BJ (cell line): ENCODE results near the gene TAF1B. TPM values are rescaled to one million over a fixed set of nuclear protein-coding genes. Genes with fewer than 3 reads are reported as not detected.

ENCODE experiments used
- CTCF ChIA-PET: fragments of 350-600 bp; formaldehyde crosslinking; extraction: SDS; loops from one replicate; lab custom pipeline; 2021; ENCODE audit warnings: antibody characterized with exemption, inconsistent platforms; lab: Yijun Ruan, JAX
- POLR2A ChIA-PET: fragments of 300-600 bp; sonication (Branson Sonifier 250); formaldehyde crosslinking; extraction: SDS; loops from one replicate; lab custom pipeline; 2021; ENCODE audit warnings: antibody characterized with exemption; lab: Charles Lee
- DNase-seq: peaks from one replicate; pipeline ENCODE4 v3.0.0-alpha.2; 2011; ENCODE audit warnings: low read depth
- H3K27me3 ChIP-seq: 2 replicates; pipeline ENCODE4 v1.6.0; 2011; ENCODE audit warnings: low read length; ENCODE audit not compliant: control insufficient read depth, insufficient read depth
- H3K36me3 ChIP-seq: 2 replicates; pipeline ENCODE4 v1.5.1; 2011; ENCODE audit warnings: low read length; ENCODE audit not compliant: control insufficient read depth, insufficient read depth
- H3K4me3 ChIP-seq: 2 replicates; pipeline ENCODE4 v1.5.1; 2011; ENCODE audit warnings: low read depth, mild to moderate bottlenecking, control low read depth, low read length
- polyA plus RNA-seq: library from polyadenylated mRNA; depleted of rRNA; stranded (reverse); fragments of >200 nt; gene quantifications from 2 replicates; pipeline ENCODE4 v1.2.3, GENCODE V29; 2011
- TF ChIP-seq, protein P1 (sequence below): IDR thresholded peaks from 2 replicates; pipeline ENCODE4 v1.5.1; 2011; ENCODE audit warnings: low read depth, mild to moderate bottlenecking, control low read depth, inconsistent platforms, low read length, moderate library complexity; ENCODE audit not compliant: insufficient read depth

TAF1B gene
- polyA plus RNA-seq, 1 experiment: 7.6 TPM

DNA sequence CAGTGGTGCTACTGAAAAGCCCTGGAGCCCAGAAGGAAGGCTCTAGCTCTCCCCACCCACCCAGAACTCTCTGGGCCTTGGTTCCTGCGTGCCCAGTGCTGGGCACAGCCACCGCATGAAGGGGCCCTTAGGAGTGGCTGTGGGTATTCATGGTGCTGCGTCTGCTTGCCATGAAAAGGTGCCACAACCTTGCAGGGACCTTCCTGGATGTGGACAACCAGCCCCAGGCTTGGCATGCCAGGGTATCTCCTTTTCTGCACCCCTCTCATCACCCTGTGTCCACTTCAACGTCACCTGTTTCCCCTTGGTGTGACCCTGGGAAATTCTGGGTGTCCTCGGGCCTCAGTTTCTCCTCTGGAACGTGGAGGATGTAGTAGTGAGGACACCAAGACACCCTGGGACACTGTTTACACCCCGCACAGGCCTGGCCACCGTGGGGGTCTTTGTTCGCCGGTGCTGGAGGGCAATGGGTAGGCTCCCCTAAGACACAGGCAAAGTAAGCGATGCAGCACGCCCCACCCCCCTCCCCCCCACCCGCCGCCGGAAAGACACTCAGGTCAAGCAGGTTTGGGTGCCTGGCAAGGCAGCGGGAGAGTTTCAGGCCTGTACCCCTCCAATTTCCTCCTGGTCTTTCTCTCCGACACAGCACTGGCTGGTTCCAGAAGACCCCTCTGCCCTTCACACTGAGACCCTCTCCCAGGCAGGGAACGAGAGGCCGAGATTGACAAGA, 34.8 kb upstream of the TAF1B start:
- no peak overlapping the region for H3K4me3 ChIP-seq
- CTCF ChIA-PET: interaction anchor here (1.5 kb wide), 1 partner anchor 9 kb away, joined by 3 read pairs; no protein-coding TSS in a partner anchor
- no peaks in the 10 kb centered on the region for H3K36me3 ChIP-seq
- POLR2A ChIA-PET: no interaction called here
- H3K27me3 ChIP-seq: no peaks in the 10 kb centered on the region; the same call in 1 of the 2 replicates
- DNase-seq: no peak
- TF ChIP-seq, protein P1, sequence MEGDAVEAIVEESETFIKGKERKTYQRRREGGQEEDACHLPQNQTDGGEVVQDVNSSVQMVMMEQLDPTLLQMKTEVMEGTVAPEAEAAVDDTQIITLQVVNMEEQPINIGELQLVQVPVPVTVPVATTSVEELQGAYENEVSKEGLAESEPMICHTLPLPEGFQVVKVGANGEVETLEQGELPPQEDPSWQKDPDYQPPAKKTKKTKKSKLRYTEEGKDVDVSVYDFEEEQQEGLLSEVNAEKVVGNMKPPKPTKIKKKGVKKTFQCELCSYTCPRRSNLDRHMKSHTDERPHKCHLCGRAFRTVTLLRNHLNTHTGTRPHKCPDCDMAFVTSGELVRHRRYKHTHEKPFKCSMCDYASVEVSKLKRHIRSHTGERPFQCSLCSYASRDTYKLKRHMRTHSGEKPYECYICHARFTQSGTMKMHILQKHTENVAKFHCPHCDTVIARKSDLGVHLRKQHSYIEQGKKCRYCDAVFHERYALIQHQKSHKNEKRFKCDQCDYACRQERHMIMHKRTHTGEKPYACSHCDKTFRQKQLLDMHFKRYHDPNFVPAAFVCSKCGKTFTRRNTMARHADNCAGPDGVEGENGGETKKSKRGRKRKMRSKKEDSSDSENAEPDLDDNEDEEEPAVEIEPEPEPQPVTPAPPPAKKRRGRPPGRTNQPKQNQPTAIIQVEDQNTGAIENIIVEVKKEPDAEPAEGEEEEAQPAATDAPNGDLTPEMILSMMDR: no peak

DNA sequence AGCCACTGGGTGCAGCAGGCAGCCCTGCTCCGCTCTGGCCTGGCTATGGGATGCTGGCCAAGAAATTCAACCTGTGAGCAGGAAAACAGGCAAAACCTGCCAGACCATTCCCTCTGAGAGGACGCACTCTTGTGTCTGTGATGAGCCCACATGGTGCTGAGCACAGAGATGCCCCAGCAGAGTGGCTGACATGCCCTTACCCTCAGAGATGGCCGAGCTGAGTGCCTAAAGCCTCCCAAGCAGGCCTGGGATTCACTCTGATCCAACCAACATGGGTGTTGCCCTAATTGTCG, 34.3 kb upstream of the TAF1B start:
- DNase-seq: no peak
- CTCF ChIA-PET: no interaction called here
- TF ChIP-seq, protein P1: no peak
- H3K27me3 ChIP-seq: no peaks in the 10 kb centered on the region; the same call in 1 of the 2 replicates
- POLR2A ChIA-PET: no interaction called here
- H3K4me3 ChIP-seq: no peak overlapping the region
- no peaks in the 10 kb centered on the region for H3K36me3 ChIP-seq

DNA sequence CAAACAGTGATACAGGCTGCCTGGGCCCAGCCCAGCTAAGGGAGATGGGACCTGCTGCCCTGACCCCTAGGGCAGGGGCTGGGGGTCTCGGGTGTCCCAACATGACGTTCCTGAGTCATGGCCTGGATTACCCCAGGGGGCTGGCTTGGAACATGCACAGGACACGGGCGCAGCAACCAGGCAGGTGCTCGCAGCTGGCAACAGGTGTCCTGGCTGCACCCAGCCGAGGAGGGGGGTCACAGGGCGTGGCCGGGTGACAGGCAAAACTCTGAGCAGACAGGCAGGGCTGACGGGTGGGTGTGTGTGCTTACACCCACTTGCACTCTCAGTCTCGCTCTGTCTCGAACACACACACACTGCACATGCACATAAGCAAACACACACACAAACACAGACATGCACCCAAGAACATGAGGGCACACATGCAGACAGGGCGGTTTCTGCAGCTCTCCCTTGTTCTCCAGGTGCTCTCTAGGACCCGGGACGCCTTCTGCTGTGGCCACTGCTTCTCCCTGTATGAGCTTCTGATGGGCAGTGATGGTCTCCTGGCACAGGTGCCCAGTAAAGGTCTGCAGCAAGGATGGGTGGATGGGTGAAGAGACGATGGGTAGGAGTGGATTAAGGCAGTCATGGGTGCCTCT, 33.7 kb upstream of the TAF1B start:
- Histone ChIP-seq H3K36me3 (no peaks in the 10 kb centered on the region), H3K4me3 (no peak overlapping the region), H3K27me3 (no peaks in the 10 kb centered on the region; the same call in 1 of the 2 replicates)
- ChIA-PET CTCF (interaction anchor here (0.6 to 6.4 kb wide), 2 partner anchors 187 to 238 kb away, joined by 3 to 83 read pairs; no protein-coding TSS in a partner anchor), POLR2A (no interaction called here)
- TF ChIP-seq, protein P1: no peak
- no peak for DNase-seq

- TF ChIP-seq, protein P1: no peak
- CTCF ChIA-PET: interaction anchor here (1.0 to 6.4 kb wide), 4 partner anchors 9 to 624 kb away, joined by 3 to 83 read pairs (median 4); no protein-coding TSS in a partner anchor
These were observed 32.1 kb upstream of the TAF1B start for GRCh38 chr2:9811216-9811615.

GRCh38 chr2:9811679-9812511, 31.4 kb upstream of the TAF1B start:
- TF ChIP-seq, protein P1: no peak
- ChIA-PET CTCF (interaction anchor here (0.7 to 6.4 kb wide), 13 partner anchors 8 to 597 kb away, joined by 3 to 83 read pairs (median 4); partner anchors contain the start of gene TAF1B), POLR2A (no interaction called here)
- H3K27me3 ChIP-seq: no peaks in the 10 kb centered on the region; the same call in 1 of the 2 replicates
- H3K4me3 ChIP-seq: no peak overlapping the region
- H3K36me3 ChIP-seq: no peaks in the 10 kb centered on the region
- DNase-seq: no peak

More at GRCh38 chr2:9811216-9811615, 32.1 kb upstream of the TAF1B start:
- no peak for DNase-seq
- H3K27me3 ChIP-seq: no peaks in the 10 kb centered on the region; the same call in 1 of the 2 replicates
- H3K36me3 ChIP-seq: no peaks in the 10 kb centered on the region
- POLR2A ChIA-PET: no interaction called here
- H3K4me3 ChIP-seq: no peak overlapping the region
